SK-N-SH (cell line): ENCODE measurements around the gene CPS1.

ENCODE experiments used
- CTCF ChIP-seq: fragments of 200-600 bp; sonication (generic); IDR thresholded peaks from 2 replicates; pipeline ENCODE4 v1.6.1; 2017; ENCODE audit warnings: antibody characterized with exemption, mild to moderate bottlenecking, moderate library complexity
- ELF1 ChIP-seq: IDR thresholded peaks from 2 replicates; pipeline ENCODE4 v1.4.0; 2012
- FOXJ3 ChIP-seq: sonication (generic); formaldehyde crosslinking; IDR thresholded peaks from 2 replicates; pipeline ENCODE4 v1.5.1; 2020; ENCODE audit warnings: mild to moderate bottlenecking, missing genetic modification reagents
- POLR2AphosphoS5 ChIP-seq: IDR thresholded peaks from 2 replicates; pipeline ENCODE4 v1.6.1; 2012; ENCODE audit warnings: low read depth, low read length
- RXRA ChIP-seq: IDR thresholded peaks from 2 replicates; pipeline ENCODE4 v1.4.0; 2012; ENCODE audit warnings: low read depth, mild to moderate bottlenecking, borderline replicate concordance
- USF2 ChIP-seq: fragments of 150-350 bp; IDR thresholded peaks from 2 replicates; pipeline ENCODE4 v1.6.1; 2017; ENCODE audit warnings: antibody characterized with exemption, low read length, low read depth, borderline replicate concordance

GRCh38 chr2:210599476-210599875 is 43.1 kb downstream of the CPS1 start:
- TF ChIP-seq CTCF (no peak), USF2 (no peak), RXRA (no peak), ELF1 (no peak), FOXJ3 (CRISPR knock-in tag) (no peak), POLR2AphosphoS5 (no peak)
